ENCODE data around the gene LRRC28.

LRRC28 gene

DNA sequence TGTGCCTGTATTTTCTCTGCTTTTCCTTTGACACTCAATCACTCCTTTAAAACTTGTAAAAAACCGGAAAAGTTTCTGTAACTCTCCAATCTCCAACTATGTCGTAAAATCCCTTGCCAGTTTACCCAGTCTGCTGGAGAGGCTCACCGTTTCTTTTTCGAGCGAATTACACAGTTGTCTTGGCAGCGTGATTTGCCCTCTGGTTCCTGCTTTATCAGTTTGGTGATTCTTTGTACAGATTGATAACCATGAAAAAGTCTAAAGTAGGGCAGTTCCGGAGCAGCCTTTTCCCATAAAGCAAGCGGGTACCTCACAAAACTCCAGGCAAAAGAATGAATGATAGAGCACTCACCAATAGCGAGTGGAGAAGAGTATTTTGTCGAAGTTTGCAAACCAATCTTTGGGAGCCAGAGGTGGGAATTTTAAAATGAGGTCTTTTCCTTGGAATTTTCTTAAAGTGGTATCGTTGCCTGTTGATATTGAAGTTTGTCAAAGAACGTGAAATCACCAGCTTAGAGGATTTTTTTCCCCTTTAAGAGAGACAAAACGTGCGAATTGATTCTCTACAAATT, 1.9 kb upstream of the LRRC28 start, which contains the start of gene TTC23:
Gene TTC23, minus strand, starts transcription at position 312 of the 572 bp plus-strand sequence. CDS start 20,869 bp downstream, outside the sequence.
- in situ Hi-C loops (cut with MboI; ENCODE audit: low sequenced_read_pairs) = no loop called here

DNA sequence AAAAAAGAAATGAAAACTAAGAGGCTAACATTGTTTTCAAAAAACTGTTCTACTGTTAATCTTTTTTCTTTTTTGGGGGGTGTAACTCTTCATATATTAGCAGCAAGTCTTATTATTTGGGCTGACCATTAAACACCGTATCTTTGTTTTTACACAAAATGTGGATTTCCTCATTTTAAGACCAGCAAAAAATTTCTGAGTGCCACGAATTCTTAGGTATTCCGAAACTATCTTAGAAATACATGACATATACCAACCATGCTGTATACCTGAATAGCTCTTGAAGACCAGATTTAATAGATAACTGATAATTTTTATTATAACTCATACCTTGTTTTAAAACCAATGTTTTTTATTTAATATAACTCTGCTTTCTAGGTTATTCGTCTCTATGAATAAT, 1.3 kb upstream of the LRRC28 start:
- in situ Hi-C loops (cut with MboI; ENCODE audit: low sequenced_read_pairs) = loop anchor here (25.0 kb wide), 1 partner anchor 662 kb away; no protein-coding TSS in a partner anchor

DNA sequence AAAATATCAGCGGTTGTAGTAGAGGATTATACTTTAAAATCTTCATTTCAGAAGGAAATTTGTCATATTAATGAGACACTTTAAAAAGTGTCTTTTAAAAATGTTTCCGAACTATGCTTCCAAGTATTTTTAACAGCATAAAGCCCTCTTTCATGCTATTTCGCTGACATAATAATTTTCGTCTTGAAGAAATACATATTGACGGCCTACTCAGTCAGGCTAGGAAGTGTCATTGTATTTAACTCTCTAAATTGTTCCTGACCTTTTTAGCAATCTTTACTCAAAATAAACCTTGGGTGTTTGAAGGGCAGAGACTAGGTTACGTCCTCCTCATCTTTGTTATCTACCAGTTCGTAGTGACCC, 806 bp upstream of the LRRC28 start:
- in situ Hi-C loops (cut with MboI; ENCODE audit: low sequenced_read_pairs) = loop anchor here (25.0 kb wide), 1 partner anchor 662 kb away; no protein-coding TSS in a partner anchor

DNA sequence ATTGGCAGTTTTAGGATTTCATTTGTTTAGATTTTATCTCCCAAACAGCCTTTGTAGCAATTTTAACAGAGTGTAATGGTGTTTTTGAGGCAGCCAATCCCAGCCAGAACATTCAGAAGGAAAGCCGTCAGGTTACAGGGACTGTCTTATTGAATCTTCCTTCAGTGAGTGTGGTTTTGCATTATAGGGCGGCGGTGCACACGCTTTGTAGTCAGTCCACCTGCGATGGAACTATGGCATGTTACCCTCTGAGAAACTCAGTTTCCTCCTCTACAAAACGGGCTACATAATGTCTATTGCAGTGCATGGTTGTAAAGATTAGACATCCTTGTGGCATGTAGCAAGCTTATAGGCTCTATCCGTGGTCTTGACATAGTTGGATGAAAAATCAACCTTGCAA, 1.0 kb downstream of the LRRC28 start:
- in situ Hi-C loops (cut with MboI; ENCODE audit: low sequenced_read_pairs) = loop anchor here (25.0 kb wide), 1 partner anchor 660 kb away; no protein-coding TSS in a partner anchor

DNA sequence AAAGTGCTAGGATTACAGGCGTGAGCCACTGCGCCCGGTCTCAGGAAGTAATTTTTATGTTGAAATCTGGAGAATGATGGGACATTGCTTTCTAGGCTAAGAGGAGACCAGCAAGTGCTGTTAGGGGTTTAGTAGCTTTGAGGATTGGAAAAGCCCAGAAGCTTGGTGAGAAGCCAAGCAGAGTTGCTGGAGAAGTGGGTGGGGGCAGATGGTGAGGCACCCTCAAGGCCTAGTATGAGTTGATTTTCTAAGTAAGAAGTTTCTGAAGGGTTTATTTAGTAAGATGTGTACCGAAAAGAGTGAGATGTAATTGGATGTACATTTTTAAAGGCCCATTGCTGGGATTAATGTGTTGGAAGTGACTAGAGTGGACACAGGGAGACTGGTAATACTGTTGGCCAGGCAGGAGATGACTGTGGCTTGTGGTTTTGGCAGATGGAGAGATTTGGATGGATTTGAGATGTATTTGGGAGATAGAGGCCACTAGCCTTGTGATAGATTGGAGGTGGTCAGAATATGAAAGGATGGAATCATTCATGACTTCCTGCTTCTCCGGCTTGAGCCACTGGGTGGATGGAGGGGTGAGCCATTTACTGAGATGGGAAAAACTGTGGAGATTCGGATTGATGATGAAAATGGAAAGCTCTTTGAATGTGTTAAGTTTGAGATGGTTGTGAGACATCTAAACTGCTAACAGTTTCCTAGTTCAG, 2.3 kb downstream of the LRRC28 start:
- in situ Hi-C loops (cut with MboI; ENCODE audit: low sequenced_read_pairs) = loop anchor here (25.0 kb wide), 1 partner anchor 659 kb away; no protein-coding TSS in a partner anchor

DNA sequence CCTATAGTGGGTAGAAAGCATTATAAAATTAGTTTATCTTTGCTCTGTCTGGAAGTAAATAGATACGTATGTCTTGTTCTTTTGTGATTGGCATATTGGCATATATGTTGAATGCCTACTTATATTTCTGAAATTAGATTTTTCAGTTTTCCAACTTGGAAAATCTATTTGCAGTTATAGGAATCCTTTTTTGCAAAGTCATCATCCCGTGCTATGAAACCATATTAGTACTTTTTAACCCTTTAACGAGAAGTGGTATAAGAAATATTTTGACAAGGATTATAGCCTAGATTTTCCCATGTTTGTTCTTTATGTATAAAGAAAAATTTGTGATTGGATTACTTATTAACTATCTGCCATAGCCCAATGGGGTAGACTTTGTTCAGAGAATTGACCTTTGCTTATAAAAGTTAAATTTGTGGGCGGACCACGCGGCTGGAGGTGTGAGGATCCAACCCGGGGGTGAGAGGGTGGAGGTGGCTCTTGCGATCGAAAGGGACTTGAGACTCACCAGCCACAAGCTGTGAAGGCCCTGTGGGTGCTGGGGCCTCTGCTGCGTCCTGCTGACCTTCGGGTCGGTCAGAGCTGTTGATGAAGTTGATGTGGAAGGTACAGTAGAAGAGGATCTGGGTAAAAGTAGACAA, 5.9 kb downstream of the LRRC28 start:
- in situ Hi-C loops (cut with MboI; ENCODE audit: low sequenced_read_pairs) = loop anchor here (25.0 kb wide), 1 partner anchor 655 kb away; no protein-coding TSS in a partner anchor

DNA sequence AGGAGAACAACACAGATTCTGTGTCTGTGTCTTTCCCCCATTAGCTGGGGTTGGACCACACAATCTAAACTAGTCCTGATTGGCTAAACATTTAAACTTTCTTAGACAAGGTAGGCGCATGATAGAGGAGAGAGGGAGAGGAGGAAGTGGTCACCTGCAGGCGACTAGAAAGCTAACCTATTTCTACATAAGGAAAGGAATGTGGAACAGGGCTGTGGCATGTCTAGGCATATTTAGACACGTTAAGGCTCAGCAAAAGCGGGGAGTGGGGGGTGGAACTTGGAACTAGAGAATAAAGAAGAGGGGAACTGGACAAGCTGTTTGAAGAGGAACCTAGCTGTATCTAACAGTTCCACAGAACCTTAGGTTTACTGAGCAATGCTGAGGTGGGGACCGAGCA, 12.8 kb downstream of the LRRC28 start:
- in situ Hi-C loops (cut with MboI; ENCODE audit: low sequenced_read_pairs) = loop anchor here (25.0 kb wide), 1 partner anchor 648 kb away; no protein-coding TSS in a partner anchor

DNA sequence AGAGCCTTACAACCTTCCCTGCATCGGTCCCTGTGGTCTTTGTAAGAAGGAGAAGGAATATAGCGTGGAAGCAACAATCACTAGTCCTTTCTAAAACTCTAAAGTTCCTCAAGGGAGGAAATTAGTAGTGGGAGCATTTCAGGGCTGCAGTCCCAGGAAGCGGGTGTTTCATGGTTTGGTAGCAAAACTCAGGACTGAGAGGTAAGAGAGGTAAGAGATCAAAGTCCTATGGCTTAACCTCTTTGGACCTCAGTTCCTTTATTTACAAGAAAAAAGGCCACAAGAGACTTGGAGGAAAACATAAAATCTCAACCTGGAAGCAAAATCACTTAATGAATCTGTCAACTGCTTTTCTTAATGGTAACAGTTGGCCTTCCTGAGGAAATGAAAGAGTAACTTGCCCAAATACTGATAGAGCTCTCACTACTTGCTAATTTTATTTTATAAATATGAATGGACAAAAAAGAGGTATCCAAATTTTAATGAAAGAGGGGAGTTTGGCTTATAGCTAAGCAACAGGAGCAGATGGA, 14.3 kb downstream of the LRRC28 start:
- in situ Hi-C loops (cut with MboI; ENCODE audit: low sequenced_read_pairs) = loop anchor here (25.0 kb wide), 1 partner anchor 647 kb away; no protein-coding TSS in a partner anchor

DNA sequence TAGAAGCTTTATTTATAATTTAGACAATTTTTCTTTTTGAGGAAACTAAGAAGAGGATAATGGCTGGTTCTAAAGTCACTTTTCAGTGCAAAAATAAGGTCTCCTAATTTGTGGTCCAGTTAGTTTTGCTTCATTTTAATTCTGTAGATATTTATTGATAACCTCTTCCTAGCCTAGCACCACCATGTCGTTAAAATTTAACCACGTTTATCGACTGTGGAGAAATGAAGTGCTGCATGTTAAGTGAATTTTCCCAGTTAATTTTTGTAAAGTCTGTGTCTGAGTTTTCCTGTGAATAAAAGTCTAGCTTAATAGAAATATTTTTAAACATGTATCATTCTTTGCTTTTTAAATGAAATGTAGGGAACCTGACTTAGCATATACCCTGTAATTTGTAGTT, 16.7 kb downstream of the LRRC28 start:
- in situ Hi-C loops (cut with MboI; ENCODE audit: low sequenced_read_pairs) = loop anchor here (25.0 kb wide), 1 partner anchor 644 kb away; no protein-coding TSS in a partner anchor

DNA sequence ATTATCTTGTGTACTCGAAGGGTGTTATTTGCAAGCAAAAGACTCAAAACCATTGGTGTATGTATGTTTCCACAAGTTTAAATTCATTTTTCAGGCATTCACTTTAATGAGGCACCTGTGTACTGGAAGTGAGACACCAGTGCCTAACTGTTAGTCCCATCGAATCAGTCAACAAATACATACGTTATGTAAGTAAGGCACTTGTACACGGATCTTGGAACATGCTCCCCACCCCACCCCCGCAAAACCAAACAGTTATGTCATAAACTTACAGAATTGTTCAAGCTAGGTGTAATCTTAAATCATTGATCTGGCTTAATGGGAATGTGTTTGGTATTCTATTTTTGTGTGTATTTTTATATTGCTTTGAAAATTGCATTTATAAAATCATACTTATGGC, 17.1 kb downstream of the LRRC28 start:
- in situ Hi-C loops (cut with MboI; ENCODE audit: low sequenced_read_pairs) = loop anchor here (25.0 kb wide), 1 partner anchor 644 kb away; no protein-coding TSS in a partner anchor

DNA sequence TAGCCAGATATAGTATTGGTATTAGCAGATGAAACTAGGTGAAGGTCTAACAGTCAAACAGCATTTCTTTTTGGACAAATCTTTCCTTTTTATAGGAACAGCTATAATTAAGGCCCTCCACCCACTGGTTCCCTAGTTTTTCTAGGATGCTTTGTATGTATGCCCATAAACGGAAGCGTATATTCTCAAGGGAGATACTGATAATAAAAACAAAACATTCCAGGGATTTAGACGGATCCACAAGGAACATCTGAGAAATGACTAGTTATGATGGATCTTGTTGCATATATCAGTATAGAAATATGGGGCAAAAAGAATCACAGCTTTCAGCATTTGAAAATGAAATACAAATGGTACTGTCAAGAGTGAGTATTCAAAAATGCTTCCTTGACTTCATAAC, 22.5 kb downstream of the LRRC28 start:
- in situ Hi-C loops (cut with MboI; ENCODE audit: low sequenced_read_pairs) = loop anchor here (10.0 to 25.0 kb wide), 2 partner anchors 431 to 638 kb away; no protein-coding TSS in a partner anchor

DNA sequence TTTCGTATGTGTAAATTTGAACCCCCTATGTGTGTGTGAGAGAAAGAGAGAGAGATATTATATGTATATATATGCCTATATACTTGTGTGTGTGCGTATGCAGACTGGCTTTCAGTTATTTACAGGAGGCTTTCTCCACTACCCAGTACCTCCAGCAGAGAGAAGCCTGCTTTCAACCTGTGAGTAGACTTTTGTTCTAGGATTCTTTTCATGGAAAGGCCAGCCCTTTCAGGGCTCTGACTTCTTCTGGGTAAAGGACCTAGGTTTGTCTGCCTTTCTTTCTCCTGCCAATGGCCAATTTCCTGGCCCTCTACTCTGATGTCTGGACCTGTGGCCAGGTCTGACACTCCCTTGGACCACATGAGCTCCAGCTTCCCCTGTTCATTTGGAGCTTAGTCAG, 23.8 kb downstream of the LRRC28 start:
- in situ Hi-C loops (cut with MboI; ENCODE audit: low sequenced_read_pairs) = loop anchor here (10.0 kb wide), 1 partner anchor 430 kb away; no protein-coding TSS in a partner anchor

DNA sequence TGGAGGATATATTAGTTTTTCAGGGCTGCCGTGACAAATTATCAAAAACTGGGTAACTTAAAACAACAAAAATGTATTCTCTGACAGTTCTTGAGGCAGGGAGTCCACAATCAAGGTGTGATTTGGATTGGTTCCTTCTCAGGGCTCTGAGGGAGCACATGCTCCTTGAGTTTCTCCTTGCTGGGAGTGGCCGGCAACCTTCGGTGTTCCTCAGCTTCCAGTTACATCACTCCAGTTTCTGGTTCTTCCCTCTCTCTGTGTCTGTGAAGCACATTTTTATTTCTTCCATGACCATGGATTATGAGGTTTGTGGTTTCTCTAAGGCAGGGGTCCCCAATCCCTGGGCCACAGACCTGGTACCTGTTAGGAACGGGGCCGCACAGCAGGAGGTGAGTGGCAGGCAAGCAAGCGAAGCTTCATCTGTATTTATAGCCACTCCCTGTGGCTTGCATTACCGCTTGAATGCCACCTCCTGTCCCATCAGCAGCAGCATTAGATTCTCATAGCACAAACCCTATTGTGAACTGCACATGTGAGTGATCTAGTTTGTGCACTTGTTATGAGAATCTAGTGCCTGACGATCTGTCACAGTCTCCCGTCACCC, 24.3 kb downstream of the LRRC28 start:
- in situ Hi-C loops (cut with MboI; ENCODE audit: low sequenced_read_pairs) = loop anchor here (10.0 kb wide), 1 partner anchor 429 kb away; no protein-coding TSS in a partner anchor

DNA sequence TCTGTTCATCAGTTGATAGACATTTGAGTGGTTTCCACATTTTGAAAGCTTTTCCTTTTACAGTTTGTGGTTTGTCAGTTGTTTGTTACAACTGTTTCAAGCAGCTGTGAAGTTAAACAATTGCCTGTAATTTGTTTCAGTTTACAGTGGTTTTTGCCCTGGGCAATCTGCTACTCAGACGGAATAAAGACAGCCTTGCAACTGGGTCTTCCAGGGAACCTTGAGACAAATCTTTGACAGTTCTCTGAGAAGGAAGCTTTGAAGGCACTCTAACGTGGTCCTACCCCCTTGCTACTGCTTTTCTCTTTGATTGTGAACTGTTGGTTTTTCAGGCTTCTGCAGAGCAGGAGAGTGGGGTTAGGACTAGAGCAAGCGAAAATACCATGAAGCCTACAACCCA, 28.0 kb downstream of the LRRC28 start:
- in situ Hi-C loops (cut with MboI; ENCODE audit: low sequenced_read_pairs) = loop anchor here (10.0 kb wide), 1 partner anchor 426 kb away; no protein-coding TSS in a partner anchor

DNA sequence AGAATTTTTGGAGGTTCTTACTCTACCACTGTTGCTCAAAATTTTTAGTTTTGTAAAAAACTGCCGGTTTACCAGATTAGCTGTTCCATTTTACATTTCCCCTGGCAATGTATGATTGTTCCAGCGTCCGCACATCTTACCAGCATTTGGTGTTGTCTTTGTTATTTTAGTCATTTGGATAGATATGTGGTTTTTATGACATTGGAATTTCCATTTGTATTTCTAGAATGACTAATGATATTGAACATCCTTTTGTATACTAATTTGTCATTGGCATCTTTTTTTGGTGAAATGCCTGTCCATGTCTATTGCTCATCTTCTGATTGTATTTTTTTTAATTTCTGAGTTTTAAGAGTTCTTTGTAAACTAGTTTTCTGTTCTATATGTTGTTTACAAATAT, 28.5 kb downstream of the LRRC28 start:
- in situ Hi-C loops (cut with MboI; ENCODE audit: low sequenced_read_pairs) = loop anchor here (10.0 kb wide), 1 partner anchor 425 kb away; no protein-coding TSS in a partner anchor

DNA sequence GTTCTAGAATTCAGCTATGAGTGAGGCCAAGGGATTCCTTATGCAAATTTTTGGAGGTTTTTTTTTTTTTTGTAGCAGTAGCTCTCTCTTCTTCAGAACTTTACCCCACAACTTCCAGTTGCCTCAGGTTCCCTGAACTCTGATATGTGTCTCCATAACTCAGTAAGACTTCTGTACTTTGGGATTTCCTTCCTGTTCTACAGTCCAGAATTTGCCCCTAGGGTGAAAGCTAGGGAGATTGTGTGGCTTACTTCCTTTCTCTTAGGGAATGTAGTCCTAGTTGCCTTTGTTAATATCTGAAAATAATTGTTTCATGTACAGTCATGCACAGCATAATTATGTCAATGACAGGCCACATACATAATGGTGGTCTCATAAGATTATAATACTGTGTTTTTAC, 30.8 kb downstream of the LRRC28 start:
- in situ Hi-C loops (cut with MboI; ENCODE audit: low sequenced_read_pairs) = no loop called here

DNA sequence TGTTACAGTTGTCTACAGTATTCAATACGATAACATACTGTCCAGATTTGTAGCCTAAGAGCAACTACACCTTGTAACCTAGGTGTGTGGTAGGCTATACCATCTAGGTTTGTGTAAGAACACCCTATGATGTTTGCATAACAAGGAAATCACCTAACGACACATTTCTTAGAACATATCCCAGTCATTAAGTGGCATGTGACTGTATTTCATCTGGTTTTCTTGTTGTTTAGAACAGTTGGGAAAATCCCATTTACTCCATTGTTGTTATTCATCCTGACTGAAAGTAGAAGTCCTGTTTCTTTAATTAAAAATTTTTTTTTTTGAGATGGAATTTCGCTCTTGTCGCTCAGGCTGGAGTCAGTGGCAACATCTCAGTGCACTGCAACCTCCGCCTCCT, 31.3 kb downstream of the LRRC28 start:
- in situ Hi-C loops (cut with MboI; ENCODE audit: low sequenced_read_pairs) = no loop called here

DNA sequence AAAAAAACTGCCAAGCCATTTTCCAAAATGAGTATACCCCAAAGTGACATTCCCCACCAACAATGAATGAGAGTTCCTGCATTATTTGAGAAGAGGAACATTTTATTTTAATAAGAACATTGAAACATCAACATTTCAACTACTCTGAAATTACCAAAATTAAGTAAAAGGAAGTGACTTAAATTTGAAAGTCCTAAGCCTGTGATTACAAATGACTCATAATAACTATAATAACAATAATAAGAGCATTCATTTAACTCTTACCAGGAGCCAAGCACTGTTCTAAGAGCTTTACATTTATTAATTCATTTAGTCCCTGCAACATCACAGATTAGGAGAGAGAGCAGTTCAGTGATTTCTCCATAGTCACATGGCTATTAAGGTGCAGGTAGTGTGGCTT, 32.4 kb downstream of the LRRC28 start:
- in situ Hi-C loops (cut with MboI; ENCODE audit: low sequenced_read_pairs) = no loop called here

DNA sequence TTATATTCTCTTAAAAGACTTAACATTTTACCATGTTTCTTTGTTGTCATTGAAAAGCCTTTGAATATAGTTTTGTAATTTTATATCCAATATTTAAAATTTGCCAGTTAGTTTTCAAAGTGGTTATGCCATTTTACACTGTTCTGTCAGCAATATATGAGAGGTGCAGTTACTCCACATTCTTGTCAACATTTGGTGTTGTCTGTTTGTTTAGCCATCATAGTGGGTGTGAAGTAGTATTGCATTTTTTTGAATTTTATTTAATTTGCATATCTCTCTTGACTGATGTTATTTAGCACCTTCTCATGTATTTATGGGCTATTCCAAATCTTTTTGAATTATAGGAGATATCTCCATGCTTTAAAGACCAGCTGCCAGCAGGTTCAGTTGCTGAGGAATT, 40.4 kb downstream of the LRRC28 start:
- in situ Hi-C loops (cut with MboI; ENCODE audit: low sequenced_read_pairs) = no loop called here

DNA sequence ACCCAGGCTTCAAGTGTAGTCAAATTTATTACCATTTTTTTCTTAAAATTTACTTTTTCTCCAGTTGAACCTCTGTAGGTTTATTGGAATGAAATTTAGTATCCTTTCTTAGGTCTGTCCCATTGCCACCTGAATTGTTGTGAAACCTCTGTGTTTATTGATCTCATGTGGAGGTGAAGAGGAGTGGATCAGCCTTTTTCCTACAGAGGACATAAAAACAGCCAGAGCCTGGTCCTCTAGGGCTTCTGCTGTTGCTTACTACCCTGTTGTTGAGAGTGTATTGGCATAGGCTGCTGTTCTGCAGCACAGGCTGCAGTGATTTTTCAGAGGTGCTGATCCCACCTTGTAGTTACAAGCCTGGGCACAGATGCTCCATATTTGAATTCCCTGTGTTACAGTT, 44.6 kb downstream of the LRRC28 start:
- in situ Hi-C loops (cut with MboI; ENCODE audit: low sequenced_read_pairs) = no loop called here

DNA sequence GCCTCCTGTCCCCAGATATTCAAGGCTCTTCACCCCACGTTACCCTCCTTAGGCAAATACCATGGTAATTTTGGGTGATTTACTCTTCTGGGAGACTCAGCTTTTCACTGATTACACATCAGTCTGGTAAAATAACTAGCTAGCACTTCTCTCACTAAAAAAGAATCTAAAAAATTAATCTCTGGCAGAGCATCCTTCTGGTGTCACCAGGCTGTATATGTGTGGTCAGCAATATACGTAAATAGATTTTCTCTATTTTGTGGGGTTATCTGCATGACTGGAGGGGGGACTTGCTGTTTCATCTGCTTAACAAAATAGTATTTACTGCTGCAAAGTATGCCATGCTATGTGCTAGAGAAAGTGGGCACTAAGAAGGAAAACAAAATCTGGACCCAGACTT, 45.1 kb downstream of the LRRC28 start:
- in situ Hi-C loops (cut with MboI; ENCODE audit: low sequenced_read_pairs) = no loop called here
